H1 (cell line): ENCODE results near the gene ADRA2B. TPM values are rescaled to one million over a fixed set of nuclear protein-coding genes. Genes with fewer than 3 reads are reported as not detected.

ENCODE experiments used
- CTCF ChIA-PET: fragments of 300-600 bp; sonication (Branson Sonifier 250); formaldehyde crosslinking; loops from one replicate; lab custom pipeline; 2021; ENCODE audit not compliant: partially characterized antibody; lab: Charles Lee
- POLR2A ChIA-PET: fragments of 300-600 bp; sonication (Branson Sonifier 250); formaldehyde crosslinking; loops from one replicate; lab custom pipeline; 2021; ENCODE audit warnings: inconsistent platforms; ENCODE audit not compliant: partially characterized antibody; lab: Charles Lee
- DNase-seq, 2 experiments: peaks; one replicate each; pipeline versions ENCODE4 v3.0.0 to v3.0.0-alpha.2; 2010 to 2022; ENCODE audit warnings: low spot score in 2 of 2, low read depth in 1 of 2, mixed read lengths in 1 of 2
- FAIRE-seq: peaks from 2 replicates; lab custom pipeline; 2011; peaks lifted over from hg19 to GRCh38; lab: Jason Lieb, UNC
- H2AFZ ChIP-seq: 2 replicates; pipeline ENCODE4 v1.8.1; 2012; ENCODE audit warnings: low read length, inconsistent platforms
- H2AK5ac ChIP-seq: 2 replicates; pipeline ENCODE4 v1.6.1; 2013; ENCODE audit warnings: low read depth, low read length
- H2BK120ac ChIP-seq: replicated peaks from 2 replicates; pipeline ENCODE3; 2013; ENCODE audit warnings: low read depth, low read length, inconsistent platforms
- H2BK12ac ChIP-seq: 2 replicates; pipeline ENCODE4 v1.6.1; 2013; ENCODE audit warnings: low read depth, low read length
- H2BK15ac ChIP-seq: 2 replicates; pipeline ENCODE4 v1.6.1; 2013; ENCODE audit warnings: low read length
- H2BK20ac ChIP-seq: 2 replicates; pipeline ENCODE4 v1.6.1; 2013; ENCODE audit warnings: low read length
- H2BK5ac ChIP-seq: 2 replicates; pipeline ENCODE4 v1.6.1; 2013; ENCODE audit warnings: low read depth, low read length
- H3K14ac ChIP-seq: 2 replicates; pipeline ENCODE4 v1.6.1; 2013; ENCODE audit warnings: inconsistent platforms; ENCODE audit not compliant: insufficient read length
- H3K18ac ChIP-seq: 2 replicates; pipeline ENCODE4 v1.6.1; 2013; ENCODE audit warnings: low read length; ENCODE audit errors: extremely low read depth
- H3K23ac ChIP-seq: 2 replicates; pipeline ENCODE4 v1.6.1; 2013; ENCODE audit warnings: inconsistent platforms; ENCODE audit not compliant: insufficient read length
- H3K23me2 ChIP-seq: 2 replicates; pipeline ENCODE4 v1.6.1; 2013; ENCODE audit warnings: low read depth, low read length
- H3K27ac ChIP-seq: 2 replicates; pipeline ENCODE4 v1.6.1; 2011; ENCODE audit warnings: low read depth, low read length, inconsistent platforms
- H3K27me3 ChIP-seq, 4 experiments: replicated peaks in 1 of 4; 1 replicate in 1 of 4; 2 replicates in 3 of 4; pipeline versions ENCODE4 v1.6.1 to v1.8.1; 2011 to 2013; ENCODE audit warnings: low read length in 3 of 4, mild to moderate bottlenecking in 3 of 4, inconsistent platforms in 2 of 4, mixed read lengths in 2 of 4, moderate library complexity in 1 of 4; ENCODE audit not compliant: control insufficient read depth in 3 of 4, insufficient read depth in 3 of 4; ENCODE audit errors: extremely low read depth in 1 of 4
- H3K36me3 ChIP-seq, 4 experiments: 2 replicates each; pipeline versions ENCODE4 v1.6.1 to v1.8.1; 2011 to 2013; ENCODE audit warnings: mild to moderate bottlenecking in 4 of 4, low read length in 3 of 4, moderate library complexity in 2 of 4, control low read depth in 1 of 4, inconsistent platforms in 1 of 4; ENCODE audit not compliant: insufficient read depth in 4 of 4, control insufficient read depth in 2 of 4
- H3K4ac ChIP-seq: replicated peaks from 2 replicates; pipeline ENCODE3; 2013; ENCODE audit warnings: low read length, low read depth, mixed read lengths, inconsistent platforms; ENCODE audit not compliant: insufficient read length
- H3K4me1 ChIP-seq, 4 experiments: replicated peaks in 1 of 4; 1 replicate in 1 of 4; 2 replicates in 3 of 4; pipeline versions ENCODE4 v1.6.1 to v1.8.1; 2011 to 2013; ENCODE audit warnings: low read length in 3 of 4, inconsistent platforms in 2 of 4, mixed read lengths in 1 of 4; ENCODE audit not compliant: insufficient read depth in 4 of 4, control insufficient read depth in 3 of 4
- H3K4me2 ChIP-seq, 2 experiments: 2 replicates each; pipeline versions ENCODE4 v1.6.1 to v1.8.1; 2011 to 2013; ENCODE audit warnings: low read depth in 2 of 2, low read length in 2 of 2, control low read depth in 1 of 2, inconsistent platforms in 1 of 2, mild to moderate bottlenecking in 1 of 2; ENCODE audit not compliant: insufficient read depth in 1 of 2
- H3K4me3 ChIP-seq, 4 experiments: fragments of 200-600, 300-600 bp in 1 of 4; sonication (generic), shearing (Covaris generic), sonication (Bioruptor Twin) in 1 of 4; 2 replicates each; pipeline versions ENCODE4 v1.5.1 to v1.8.1; 2011 to 2016; ENCODE audit warnings: low read length in 4 of 4, low read depth in 3 of 4, control low read depth in 2 of 4, inconsistent platforms in 2 of 4, mild to moderate bottlenecking in 2 of 4, mixed read lengths in 1 of 4, moderate library complexity in 1 of 4; ENCODE audit not compliant: insufficient read depth in 2 of 4; ENCODE audit errors: extremely low read depth in 1 of 4
- H3K56ac ChIP-seq: replicated peaks from 2 replicates; pipeline ENCODE3; 2013; ENCODE audit warnings: low read depth, mild to moderate bottlenecking, mixed read lengths, low read length, inconsistent platforms; ENCODE audit not compliant: insufficient read length
- H3K79me1 ChIP-seq: 2 replicates; pipeline ENCODE4 v1.6.1; 2013; ENCODE audit warnings: low read depth, low read length, control low read depth
- H3K79me2 ChIP-seq, 2 experiments: 2 replicates each; pipeline versions ENCODE4 v1.6.1 to v1.8.1; 2012 to 2013; ENCODE audit warnings: low read length in 2 of 2, mild to moderate bottlenecking in 2 of 2, inconsistent platforms in 1 of 2; ENCODE audit not compliant: insufficient read depth in 2 of 2, control insufficient read depth in 1 of 2
- H3K9ac ChIP-seq, 4 experiments: replicated peaks in 1 of 4; 1 replicate in 1 of 4; 2 replicates in 3 of 4; pipeline versions ENCODE4 v1.6.1 to v1.8.1; 2011 to 2013; ENCODE audit warnings: low read depth in 3 of 4, low read length in 3 of 4, control low read depth in 2 of 4, mild to moderate bottlenecking in 2 of 4, moderate library complexity in 2 of 4, inconsistent platforms in 1 of 4; ENCODE audit errors: extremely low read depth in 1 of 4
- H3K9me3 ChIP-seq, 2 experiments: 2 replicates each; pipeline versions ENCODE4 v1.6.1 to v1.8.1; 2012 to 2013; ENCODE audit warnings: mild to moderate bottlenecking in 2 of 2, moderate library complexity in 2 of 2, control low read depth in 1 of 2, inconsistent platforms in 1 of 2, low read depth in 1 of 2, low read length in 1 of 2, mixed read lengths in 1 of 2; ENCODE audit not compliant: insufficient read depth in 2 of 2
- H4K20me1 ChIP-seq, 2 experiments: replicated peaks in 1 of 2; 2 replicates each; pipeline versions ENCODE3 to v1.8.1; 2011 to 2013; ENCODE audit warnings: inconsistent platforms in 2 of 2, low read length in 2 of 2, mild to moderate bottlenecking in 1 of 2; ENCODE audit not compliant: insufficient read depth in 2 of 2, control insufficient read depth in 1 of 2
- H4K5ac ChIP-seq: 2 replicates; pipeline ENCODE4 v1.6.1; 2013; ENCODE audit warnings: low read length, low read depth, mixed read lengths, inconsistent platforms; ENCODE audit not compliant: insufficient read length
- H4K8ac ChIP-seq: 2 replicates; pipeline ENCODE4 v1.8.0; 2013; ENCODE audit warnings: mild to moderate bottlenecking, moderate library complexity, low read length, inconsistent platforms; ENCODE audit not compliant: insufficient read depth; ENCODE audit errors: extremely low read depth
- H4K91ac ChIP-seq: replicated peaks from 2 replicates; pipeline ENCODE3; 2013; ENCODE audit warnings: low read length, mixed read lengths, inconsistent platforms; ENCODE audit not compliant: insufficient read length
- CTCF ChIP-seq, 3 experiments: IDR thresholded peaks; 1 replicate in 2 of 3; 2 replicates in 1 of 3; pipeline versions ENCODE4 v1.5.1 to v1.6.1; 2011; ENCODE audit warnings: low read length in 3 of 3, mild to moderate bottlenecking in 3 of 3, inconsistent platforms in 2 of 3, low read depth in 1 of 3, moderate library complexity in 1 of 3; ENCODE audit not compliant: insufficient read depth in 1 of 3; ENCODE audit errors: control extremely low read depth in 1 of 3
- POU5F1 ChIP-seq: IDR thresholded peaks from 2 replicates; pipeline ENCODE4 v1.6.1; 2011; ENCODE audit warnings: low read depth, mild to moderate bottlenecking, low read length, moderate library complexity
- RAD21 ChIP-seq, 2 experiments: IDR thresholded peaks in 1 of 2; conservative IDR thresholded peaks in 1 of 2; 2 replicates each; pipeline ENCODE4 v1.6.1; 2011; ENCODE audit warnings: low read depth in 2 of 2, low read length in 2 of 2, improper control_type of control experiment in 1 of 2, inconsistent platforms in 1 of 2, mild to moderate bottlenecking in 1 of 2, moderate library complexity in 1 of 2
- SRF ChIP-seq: IDR thresholded peaks from 2 replicates; pipeline ENCODE4 v1.6.1; 2011; ENCODE audit warnings: mild to moderate bottlenecking, low read depth, low read length, moderate library complexity
- YY1 ChIP-seq: IDR thresholded peaks from 2 replicates; pipeline ENCODE4 v1.6.1; 2011; ENCODE audit warnings: low read depth, mild to moderate bottlenecking, low read length
- WGBS, 2 experiments: shearing (Covaris generic) in 1 of 2; methylation state at CpG; one replicate each; pipeline versions ENCODE4 v1.1.6 to v1.1.7; 2013 to 2015; ENCODE audit warnings: low lambda C conversion rate in 2 of 2, mixed read lengths in 2 of 2, inconsistent platforms in 1 of 2, low coverage in 1 of 2, missing lambda C conversion rate in 1 of 2; ENCODE audit not compliant: insufficient replicate concordance in 2 of 2, insufficient coverage in 1 of 2, insufficient read length in 1 of 2; ENCODE audit errors: extremely low coverage in 1 of 2, missing lambda C conversion rate in 1 of 2; 5-methylcytosine and 5-hydroxymethylcytosine counted together
- polyA plus RNA-seq, 7 experiments: library from polyadenylated mRNA; depleted of rRNA in 3 of 7; stranded (reverse) in 5 of 7; unstranded in 2 of 7; fragments of >200 nt in 5 of 7; fragments of 200-250 nt in 2 of 7; gene quantifications; 1 replicate in 5 of 7; 2 replicates in 1 of 7; 4 replicates in 1 of 7; pipeline versions ENCODE4 v1.2.1 to v1.2.3, GENCODE V29; 2011 to 2013; ENCODE audit warnings: missing spikeins in 2 of 7, mixed read lengths in 2 of 7
- total RNA-seq: library from RNA; stranded (reverse); fragmentation: NEBNext Ultra II Directional; extraction: Animal tissue kit (Norgen Biotek cat#: 25700); gene quantifications from 2 replicates; pipeline ENCODE4 v1.2.1, GENCODE V29; 2021

The ADRA2B gene
- total and polyA plus RNA-seq, 2 of the 8 experiments (the other 6 are each of a cell fraction or from before 2014, with no cell fraction given), result 5.8 to 6.5 TPM

DNA sequence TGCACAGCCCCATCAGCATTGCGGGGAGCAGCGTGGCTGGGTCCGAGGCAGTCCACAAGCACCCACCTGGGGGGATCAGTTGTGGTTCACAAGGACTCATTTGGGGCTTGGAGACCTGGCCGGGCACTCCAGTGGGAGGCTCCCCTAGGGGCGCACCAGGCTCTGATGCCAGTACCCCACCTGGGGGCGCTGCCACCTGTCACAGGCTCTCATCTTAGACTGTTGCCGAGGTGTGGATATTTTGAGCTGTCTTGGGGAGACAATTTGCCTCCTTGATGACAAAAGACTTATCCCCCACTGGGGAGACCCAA, 3.0 kb downstream of the ADRA2B start:
- Histone ChIP-seq H2BK5ac (no peak overlapping the region), H3K4me3 (no peak overlapping the region), H3K4me1 (peaks cover 0 to 29% (median 23%) of the 10 kb centered on the region in 4 experiments; a peak in 6 of 7 replicates), H4K5ac (no peak overlapping the region), H2BK20ac (no peak overlapping the region), H3K18ac (no peak overlapping the region), H2BK12ac (no peak overlapping the region), H3K27ac (no peak overlapping the region), H3K4me2 (no peak overlapping the region), H3K79me2 (no peaks in the 10 kb centered on the region), H3K9ac (no peak overlapping the region), H4K91ac (no peak overlapping the region), H3K79me1 (no peaks in the 10 kb centered on the region), H3K14ac (no peak overlapping the region), H2AFZ (no peak overlapping the region), H3K4ac (no peak overlapping the region), H2AK5ac (peak overlapping the region; percentile 71; the same call in 1 of the 2 replicates), H4K20me1 (no peaks in the 10 kb centered on the region), H3K36me3 (no peaks in the 10 kb centered on the region), H3K9me3 (peaks cover 0 to 5% of the 10 kb centered on the region in 2 experiments; a peak in 1 of 4 replicates), H3K23ac (no peak overlapping the region), H2BK120ac (no peak overlapping the region), H3K23me2 (peaks cover 13% of the 10 kb centered on the region; the same call in 1 of the 2 replicates), H3K56ac (no peak overlapping the region), H4K8ac (no peak overlapping the region; the same call in 1 of the 2 replicates), H3K27me3 (peaks cover 0 to 28% (median 22%) of the 10 kb centered on the region in 4 experiments; a peak in 5 of 7 replicates), H2BK15ac (no peak overlapping the region)
- POLR2A ChIA-PET, result interaction anchor here (1.3 kb wide), 1 partner anchor 16 kb away, joined by 3 read pairs; no protein-coding TSS in a partner anchor
- TF ChIP-seq SRF (no peak), RAD21 (IDR thresholded peaks at IDR 0.05 in 1 of 2, conservative IDR thresholded peaks at IDR 0.05 in 1 of 2; ENCODE audit: low read depth in 2 of 2, low read length in 2 of 2) (peak; percentile 32 to 57), YY1 (0 out of 2 replicates have a peak, but pooled peaks have one; percentile 9), CTCF (IDR thresholded peaks at IDR 0.05; ENCODE audit: control extremely low read depth in 1 of 3, insufficient read depth in 1 of 3, low read depth in 1 of 3, low read length in 3 of 3) (peak in 2 of 3 experiments; percentile 59 to 89; a peak in 3 of 4 replicates), POU5F1 (no peak)
- no peak for FAIRE-seq
- CTCF ChIA-PET, result interaction anchor here (0.6 to 6.6 kb wide), 15 partner anchors 10 to 91 kb away, joined by 3 to 61 read pairs (median 5); partner anchors contain the start of gene ASTL
- no peak for DNase-seq
- WGBS, 2 experiments, result 87% methylated on average over 7 of the region's 7 CpGs; no CpG with 5 or more reads in 1 of the 2 experiments
